Measurements from ENCODE around the gene GPC5.

- TF ChIP-seq CTCF (IDR thresholded peaks at IDR 0.05) (no peak), EP300 (IDR thresholded peaks at IDR 0.05) (no peak)
Measured at GRCh38 chr13:91618315-91618714, 219.9 kb downstream of the GPC5 start.

All from ovary (tissue), 3 donors.